MG63 (cell line): ENCODE results near the gene HES7. TPM values are rescaled to one million over a fixed set of nuclear protein-coding genes. Genes with fewer than 3 reads are reported as not detected.

Experiments used
- DNase-seq: peaks from one replicate; pipeline ENCODE4 v3.0.0-alpha.2; 2020
- H3K27me3 ChIP-seq: fragments of 250-450 bp; sonication (Bioruptor Pico); 2 replicates; pipeline ENCODE4 v1.5.1; 2020; ENCODE audit warnings: mild to moderate bottlenecking, moderate library complexity
- H3K36me3 ChIP-seq: fragments of 250-450 bp; sonication (Bioruptor Pico); 2 replicates; pipeline ENCODE4 v1.5.1; 2020; ENCODE audit warnings: mild to moderate bottlenecking, moderate library complexity
- H3K4me3 ChIP-seq: fragments of 250-450 bp; sonication (Bioruptor Pico); 2 replicates; pipeline ENCODE4 v1.5.1; 2020; ENCODE audit warnings: mild to moderate bottlenecking, moderate library complexity
- H3K9me3 ChIP-seq: fragments of 250-450 bp; sonication (Bioruptor Pico); 2 replicates; pipeline ENCODE4 v1.5.1; 2020; ENCODE audit warnings: mild to moderate bottlenecking, moderate library complexity
- total RNA-seq: library from RNA; depleted of rRNA; stranded (reverse); fragments of >200 nt; shearing (Covaris generic); gene quantifications from 2 replicates; pipeline ENCODE4 v1.2.3, GENCODE V29; 2014; ENCODE audit warnings: low replicate concordance

The HES7 gene
- total RNA-seq, 1 experiment from 2014 or later = not detected

GRCh38 chr17:8137645-8138373 lies 13.9 kb upstream of the HES7 start:
- H3K9me3 ChIP-seq = no peaks in the 10 kb centered on the region
- peak overlapping the region; percentile 44 for H3K4me3 ChIP-seq
- no peaks in the 10 kb centered on the region for H3K36me3 ChIP-seq
- H3K27me3 ChIP-seq = no peaks in the 10 kb centered on the region
- no peak for DNase-seq

- DNase-seq = no peak
- Histone ChIP-seq H3K9me3 (no peaks in the 10 kb centered on the region), H3K36me3 (no peaks in the 10 kb centered on the region), H3K27me3 (no peaks in the 10 kb centered on the region), H3K4me3 (no peak overlapping the region)
Observed at GRCh38 chr17:8133941-8134340, 10.0 kb upstream of the HES7 start.

GRCh38 chr17:8133399-8133798 lies 9.5 kb upstream of the HES7 start:
- H3K27me3 ChIP-seq = no peaks in the 10 kb centered on the region
- H3K9me3 ChIP-seq = no peaks in the 10 kb centered on the region
- H3K36me3 ChIP-seq = no peaks in the 10 kb centered on the region
- H3K4me3 ChIP-seq = no peak overlapping the region
- no peak for DNase-seq

- Histone ChIP-seq H3K9me3 (no peaks in the 10 kb centered on the region), H3K27me3 (no peaks in the 10 kb centered on the region), H3K36me3 (no peaks in the 10 kb centered on the region), H3K4me3 (no peak overlapping the region)
- DNase-seq = no peak
Observed at GRCh38 chr17:8131844-8132441, 8.0 kb upstream of the HES7 start.

- Histone ChIP-seq H3K4me3 (peak overlapping the region; percentile 80; the same call in 1 of the 2 replicates), H3K27me3 (peaks cover 22% of the 10 kb centered on the region), H3K36me3 (no peaks in the 10 kb centered on the region), H3K9me3 (no peaks in the 10 kb centered on the region)
- no peak for DNase-seq
Observed at GRCh38 chr17:8128125-8128784, 4.3 kb upstream of the HES7 start.

- DNase-seq = peak; percentile 62
- peak overlapping the region; percentile 80 for H3K4me3 ChIP-seq
- no peaks in the 10 kb centered on the region for H3K36me3 ChIP-seq
- peaks cover 28% of the 10 kb centered on the region for H3K27me3 ChIP-seq
- H3K9me3 ChIP-seq = no peaks in the 10 kb centered on the region
Observed at GRCh38 chr17:8126491-8127066, 2.7 kb upstream of the HES7 start.

- Histone ChIP-seq H3K36me3 (no peaks in the 10 kb centered on the region), H3K9me3 (no peaks in the 10 kb centered on the region), H3K4me3 (peak overlapping the region; percentile 80), H3K27me3 (peaks cover 28% of the 10 kb centered on the region)
- DNase-seq = peak; percentile 36
Observed at GRCh38 chr17:8125947-8126490, 2.1 kb upstream of the HES7 start.

GRCh38 chr17:8125154-8125946 lies 1.4 kb upstream of the HES7 start:
- Histone ChIP-seq H3K36me3 (no peaks in the 10 kb centered on the region), H3K4me3 (peak overlapping the region; percentile 80), H3K27me3 (peaks cover 28% of the 10 kb centered on the region), H3K9me3 (no peaks in the 10 kb centered on the region)
- peak; percentile 68 for DNase-seq

- no peaks in the 10 kb centered on the region for H3K36me3 ChIP-seq
- no peak for DNase-seq
- H3K27me3 ChIP-seq = peaks cover 28% of the 10 kb centered on the region
- no peaks in the 10 kb centered on the region for H3K9me3 ChIP-seq
- H3K4me3 ChIP-seq = peak overlapping the region; percentile 80
Observed at GRCh38 chr17:8124350-8125153, 646 bp upstream of the HES7 start.

GRCh38 chr17:8122924-8123694 lies 797 bp downstream of the HES7 start:
- H3K27me3 ChIP-seq = peaks cover 28% of the 10 kb centered on the region

GRCh38 chr17:8122422-8122923 lies 1.4 kb downstream of the HES7 start:
- peak; percentile 27 for DNase-seq
- Histone ChIP-seq H3K4me3 (peak overlapping the region; percentile 80), H3K27me3 (peaks cover 28% of the 10 kb centered on the region)

More at GRCh38 chr17:8122924-8123694, 797 bp downstream of the HES7 start:
- DNase-seq = peak; percentile 33
- no peaks in the 10 kb centered on the region for H3K9me3 ChIP-seq
- no peaks in the 10 kb centered on the region for H3K36me3 ChIP-seq
- H3K4me3 ChIP-seq = peak overlapping the region; percentile 80

GRCh38 chr17:8121681-8122421 lies 2.1 kb downstream of the HES7 start:
- peaks cover 28% of the 10 kb centered on the region for H3K27me3 ChIP-seq
- DNase-seq = peak; percentile 70
- H3K4me3 ChIP-seq = peak overlapping the region; percentile 80
- H3K9me3 ChIP-seq = no peaks in the 10 kb centered on the region
- no peaks in the 10 kb centered on the region for H3K36me3 ChIP-seq

More at GRCh38 chr17:8122422-8122923, 1.4 kb downstream of the HES7 start:
- Histone ChIP-seq H3K9me3 (no peaks in the 10 kb centered on the region), H3K36me3 (no peaks in the 10 kb centered on the region)

- Histone ChIP-seq H3K4me3 (peak overlapping the region; percentile 80), H3K36me3 (no peaks in the 10 kb centered on the region), H3K27me3 (peaks cover 28% of the 10 kb centered on the region), H3K9me3 (no peaks in the 10 kb centered on the region)
- DNase-seq = no peak
Observed at GRCh38 chr17:8121407-8121680, 2.6 kb downstream of the HES7 start.
